Activated CD4-positive, CD25-positive, alpha-beta regulatory T cell treated with anti-CD3 and anti-CD28 coated beads, Interleukin-2, amount 50 U/mL, for 72 hours (primary cell): ENCODE measurements around the gene CTTN.

Experiments used
- DNase-seq: peaks from one replicate; pipeline ENCODE4 v3.0.0; 2021

The CTTN gene

DNA sequence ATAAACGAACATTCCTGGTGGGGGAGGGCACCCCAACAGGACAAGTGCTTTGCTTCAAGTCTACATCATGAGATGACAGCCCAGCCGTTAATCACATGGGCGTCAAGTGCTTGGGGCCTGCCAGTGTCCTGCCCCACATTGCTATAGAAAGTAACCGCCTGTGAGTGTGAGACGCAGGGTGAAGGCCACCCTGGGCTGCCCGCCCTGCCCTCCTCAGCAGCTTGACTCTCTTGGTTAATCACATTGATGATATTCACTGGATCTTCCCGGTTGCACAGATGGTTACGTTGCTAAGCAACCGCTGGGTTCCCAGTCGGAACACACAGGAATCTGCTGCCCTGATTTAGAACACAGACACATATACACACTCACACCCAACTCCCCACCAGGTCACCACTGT, 79.3 kb downstream of the CTTN start:
- DNase-seq = no peak

DNA sequence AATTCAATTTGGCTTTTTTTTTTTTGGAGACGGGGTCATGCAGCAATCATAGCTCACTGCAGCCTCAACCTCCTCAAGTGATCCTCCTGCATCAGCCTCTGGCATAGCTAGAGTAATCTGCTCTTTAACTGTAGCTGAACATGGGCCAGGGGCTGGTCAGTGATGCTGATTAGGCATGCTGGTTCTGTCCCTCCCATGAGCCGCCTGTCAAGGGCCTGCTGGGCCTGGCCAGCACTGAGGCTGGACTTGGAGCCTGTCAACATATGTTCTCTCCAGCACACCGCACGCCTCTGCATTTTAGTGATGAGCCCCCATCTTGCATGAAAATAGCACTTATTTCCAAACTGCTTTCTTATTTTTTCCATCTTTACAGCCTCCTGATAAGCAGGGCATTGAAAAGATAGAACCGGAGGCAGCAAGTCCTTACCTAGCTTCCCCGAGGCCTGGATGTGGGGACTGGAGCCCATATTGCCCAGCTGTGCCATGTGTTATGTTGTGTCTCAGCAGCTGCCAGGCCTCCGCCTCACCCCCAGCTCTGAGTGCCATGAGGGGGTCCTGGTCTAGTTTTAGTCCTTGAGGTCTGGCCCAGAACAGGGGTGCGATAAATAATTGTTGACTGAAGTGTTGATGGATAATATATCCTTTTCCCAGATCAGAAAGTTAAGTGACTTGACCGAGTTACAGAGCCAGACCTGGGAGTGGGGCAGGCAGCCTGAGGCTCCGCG, 80.0 kb downstream of the CTTN start:
- DNase-seq = no peak

DNA sequence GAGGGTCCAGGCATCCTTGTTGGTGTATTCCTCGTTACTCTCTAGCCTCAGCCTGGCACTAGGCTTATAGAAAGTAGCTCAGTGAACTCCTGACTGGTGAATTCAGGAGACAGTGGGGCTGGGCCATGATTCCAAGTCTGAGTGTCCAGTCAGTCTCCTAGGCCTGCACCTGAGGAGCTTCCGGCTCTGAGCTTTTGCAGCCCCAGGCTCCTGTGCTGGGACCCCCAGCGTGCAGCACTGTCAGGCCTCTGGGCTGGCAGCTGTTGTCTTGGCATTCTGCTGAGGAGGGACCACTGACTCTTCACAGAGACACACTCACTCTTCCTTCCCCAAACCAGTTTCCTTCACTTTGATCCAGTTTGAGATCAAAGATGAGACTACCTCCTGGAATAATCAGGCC, 82.4 kb downstream of the CTTN start:
- DNase-seq = no peak

DNA sequence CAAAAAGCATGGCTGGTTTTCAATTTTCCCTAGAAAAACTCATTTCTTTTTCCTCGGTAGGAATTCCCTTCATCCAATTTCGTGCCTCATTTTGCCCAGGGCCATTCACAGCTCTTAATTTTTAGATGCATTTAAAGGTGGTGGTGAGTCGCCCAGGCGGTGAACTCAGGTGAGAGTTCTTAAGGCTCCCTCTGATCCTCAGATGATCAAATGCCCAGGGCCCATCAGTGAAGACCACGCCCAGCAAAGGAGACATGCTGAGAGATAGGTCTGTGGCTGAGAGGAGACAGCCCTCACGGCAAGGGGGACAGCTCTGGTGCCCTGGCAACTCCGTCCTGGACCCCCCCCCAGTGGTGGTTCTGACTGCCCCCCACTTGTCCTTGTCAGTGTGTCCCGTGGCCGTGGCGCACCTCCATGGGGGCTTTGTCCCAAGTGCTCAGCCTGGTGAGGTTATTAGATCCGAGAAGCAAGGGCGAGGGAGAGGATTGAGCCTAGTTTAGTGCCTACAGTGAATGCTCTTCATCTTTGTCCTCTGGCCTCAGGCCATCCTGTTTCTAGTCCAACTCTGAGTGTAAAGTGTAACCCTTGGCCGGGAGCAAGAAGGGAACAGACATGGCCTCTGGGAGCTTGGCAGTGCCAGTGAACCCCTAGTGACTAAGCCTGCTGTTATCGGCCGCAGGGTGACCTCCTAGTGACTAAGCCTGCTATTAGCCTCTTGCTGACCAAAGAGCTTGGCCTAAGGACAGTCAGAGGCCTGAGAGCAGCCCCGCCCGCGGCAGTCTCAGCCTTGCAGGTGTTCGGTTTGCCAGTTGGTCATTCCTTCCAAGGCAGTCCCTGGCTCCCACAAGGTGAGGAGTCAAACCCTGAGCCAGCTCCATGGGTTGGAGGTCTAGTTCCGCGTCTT, 83.5 kb downstream of the CTTN start:
- no peak for DNase-seq

- no peak for DNase-seq
These were observed 84.2 kb downstream of the CTTN start for GRCh38 chr11:70482529-70482917.

DNA sequence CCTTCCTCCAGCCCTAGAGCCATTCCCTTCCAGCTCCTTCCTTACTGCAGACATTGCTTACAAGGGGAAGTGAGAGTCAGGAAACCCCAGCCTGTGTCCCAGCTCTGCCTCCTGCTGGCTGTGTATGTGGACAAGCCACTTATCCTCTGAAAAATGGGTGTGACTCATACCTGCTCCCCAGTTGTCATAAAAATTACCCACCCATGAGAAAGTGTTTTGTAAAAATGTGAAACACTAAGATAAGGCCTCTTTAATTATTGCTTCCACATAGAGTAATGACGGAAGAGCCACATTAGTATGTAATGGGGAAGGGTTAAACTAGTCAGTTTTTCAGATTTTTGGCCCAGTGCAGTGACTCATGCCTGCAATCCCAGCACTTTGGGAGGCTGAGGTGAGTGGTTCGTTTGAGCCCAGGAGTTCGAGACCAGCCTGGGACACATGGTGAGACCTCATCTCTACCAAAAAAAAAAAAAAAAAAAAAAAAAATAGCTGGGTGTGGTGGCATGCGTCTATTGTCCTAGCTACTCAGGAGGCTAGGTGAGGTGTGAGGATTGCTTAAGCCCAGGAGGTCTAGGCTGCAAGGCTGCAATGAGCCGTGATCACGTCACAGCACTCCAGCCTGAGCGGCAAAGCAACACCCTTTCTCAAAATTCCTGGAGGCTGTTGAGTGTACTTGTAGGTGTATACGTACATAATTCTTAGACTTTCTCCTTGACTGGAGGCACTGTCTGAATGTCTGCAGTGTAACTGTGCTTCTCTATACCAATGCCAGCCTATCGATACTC, 84.9 kb downstream of the CTTN start:
- DNase-seq = no peak

DNA sequence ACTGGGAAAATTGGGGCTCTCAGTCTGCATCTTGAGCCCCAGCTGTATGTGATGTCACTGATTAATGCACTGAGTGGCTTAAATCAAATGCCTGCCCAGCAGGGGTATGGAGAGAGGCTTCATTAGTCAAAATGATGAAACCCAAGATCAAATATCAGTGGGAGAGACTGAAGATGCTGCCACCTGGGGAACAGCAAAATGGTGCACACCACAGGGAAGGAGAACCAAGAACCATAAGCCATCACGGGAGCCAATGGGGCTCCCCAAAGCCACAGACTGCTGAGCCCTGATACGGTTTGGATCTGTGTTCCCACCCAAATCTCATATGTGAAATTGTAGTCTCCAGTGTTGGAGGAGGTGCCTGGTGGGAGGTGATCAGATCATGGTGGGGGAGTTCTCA, 85.6 kb downstream of the CTTN start:
- no peak for DNase-seq

DNA sequence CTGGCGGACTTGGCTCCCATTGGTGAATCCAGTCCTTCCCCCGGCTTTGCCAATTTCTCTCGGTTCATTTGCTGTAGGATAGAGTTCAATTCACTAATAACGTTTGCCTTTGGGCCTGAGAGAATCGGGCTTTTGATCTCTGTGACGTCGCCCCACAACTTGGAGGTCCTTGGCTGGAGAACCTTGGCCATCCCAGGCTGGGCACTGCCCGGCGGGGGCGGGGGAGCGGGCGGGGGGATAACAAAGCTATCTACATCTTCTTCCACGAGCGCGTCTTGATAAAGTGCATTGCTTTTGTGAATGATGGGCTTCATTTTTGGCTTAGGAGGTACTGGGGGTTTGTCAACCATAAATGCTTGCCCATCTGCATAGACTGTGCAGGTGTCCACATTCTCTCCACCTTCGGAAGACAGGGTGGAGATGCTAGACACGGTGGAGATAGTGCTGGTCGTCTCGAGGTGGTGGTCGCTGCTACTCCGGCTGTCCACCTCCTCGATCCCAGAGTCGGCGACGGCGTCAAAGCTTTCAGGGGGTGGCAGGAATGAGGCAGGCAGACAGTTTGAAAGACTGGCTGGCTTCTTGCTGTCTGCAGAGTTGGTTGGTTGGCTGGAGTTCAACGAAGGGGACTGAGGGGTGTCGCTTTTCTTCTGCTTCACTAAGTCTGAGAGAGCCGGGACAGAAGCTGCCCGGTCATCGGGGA, 87.1 kb downstream of the CTTN start:
- DNase-seq = no peak

GRCh38 chr11:70486026-70486415, 87.7 kb downstream of the CTTN start:
- no peak for DNase-seq
